ENCODE measurements around the gene TNFRSF12A. TPM values are rescaled to one million over a fixed set of nuclear protein-coding genes. Genes with fewer than 3 reads are reported as not detected.
A peak's percentile ranks its signal among the peaks of the same experiment; 100 is the strongest.

TNFRSF12A gene
- total RNA-seq, 1 experiment from 2014 or later, result 156 TPM

- CTCF ChIA-PET, result no interaction called here
- ATAC-seq (no peak), DNase-seq (ENCODE audit: low read depth, low spot score) (no peak)
- no peak overlapping the region for H3K4me3 ChIP-seq (ENCODE audit: low read depth in 2 of 2, low read length in 2 of 2)
- POLR2A ChIA-PET, result no interaction called here
- no peaks in the 10 kb centered on the region for H3K27me3 ChIP-seq (ENCODE audit: control insufficient read depth, insufficient read depth, low read length)
- H3K36me3 ChIP-seq (ENCODE audit: control insufficient read depth, insufficient read depth, low read length), result peaks cover 2% of the 10 kb centered on the region; the same call in 1 of the 2 replicates
- intact Hi-C loops (cut with micrococcal nuclease; ENCODE audit: unreplicated experiment) (no loop called here), in situ Hi-C loops (cut with HindIII; ENCODE audit: low pct_unique_long_range_greater_than_20kb, low sequenced_read_pairs) (no loop called here)
- H3K27ac ChIP-seq (ENCODE audit: low read length), result peak overlapping the region; percentile 59
- H3K9me3 ChIP-seq (ENCODE audit: control insufficient read depth, insufficient read depth, low read depth, low read length), result no peaks in the 10 kb centered on the region
- TF ChIP-seq REST (IDR thresholded peaks at IDR 0.05; ENCODE audit: insufficient read depth in 1 of 2, low read depth in 2 of 2, low read length in 1 of 2) (no peak), POLR2AphosphoS5 (IDR thresholded peaks at IDR 0.05; ENCODE audit: low read depth, low read length) (no peak), TCF7L2 (IDR thresholded peaks at IDR 0.05; ENCODE audit: low read depth, low read length) (no peak), CTCF (IDR thresholded peaks at IDR 0.05) (no peak), SIN3A (IDR thresholded peaks at IDR 0.05; ENCODE audit: borderline replicate concordance, insufficient read depth, low read depth, low read length) (no peak)
- H3K4me1 ChIP-seq (ENCODE audit: control insufficient read depth, insufficient read depth, low read length), result peaks cover 53% of the 10 kb centered on the region
- no TSS peak for BruUV-seq (replicated peaks)
Measured at GRCh38 chr16:2977440-2977839, 42.7 kb upstream of the TNFRSF12A start.

DNA sequence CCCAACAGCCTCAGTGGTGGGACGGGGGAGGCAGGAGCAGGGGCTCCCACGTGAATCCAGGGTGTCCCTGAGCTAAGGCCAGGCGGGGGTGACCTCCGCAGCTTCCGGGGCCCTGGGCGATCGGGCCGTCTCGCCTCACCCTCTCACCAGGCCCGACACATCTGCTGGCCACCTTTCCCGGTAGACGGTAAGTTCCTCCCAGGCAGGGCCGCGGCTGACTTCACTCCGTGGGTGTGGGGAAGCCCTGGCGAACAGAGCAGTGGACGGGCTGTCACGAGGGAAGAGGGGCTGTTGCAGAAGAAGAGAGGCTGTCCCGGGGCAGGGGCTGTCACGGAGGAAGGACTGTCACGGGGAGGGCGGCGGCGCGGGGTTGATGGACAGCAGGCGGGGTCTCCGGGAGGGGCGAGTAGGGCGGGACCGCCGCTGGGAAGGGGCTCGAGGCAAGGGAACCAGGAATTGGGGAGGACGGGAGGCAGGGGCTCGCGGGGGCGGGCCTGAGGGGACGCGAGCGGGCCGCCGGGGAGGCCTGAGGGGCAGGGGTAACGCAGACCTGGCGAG, 40.4 kb upstream of the TNFRSF12A start:
- Histone ChIP-seq H3K27me3 (ENCODE audit: control insufficient read depth, insufficient read depth, low read length) (no peaks in the 10 kb centered on the region), H3K27ac (ENCODE audit: low read length) (peak overlapping the region; percentile 96), H3K4me3 (ENCODE audit: low read depth in 2 of 2, low read length in 2 of 2) (peak overlapping the region; percentile 70 to 71), H3K4me1 (ENCODE audit: control insufficient read depth, insufficient read depth, low read length) (peaks cover 36% of the 10 kb centered on the region), H3K36me3 (ENCODE audit: control insufficient read depth, insufficient read depth, low read length) (peaks cover 2% of the 10 kb centered on the region; the same call in 1 of the 2 replicates), H3K9me3 (ENCODE audit: control insufficient read depth, insufficient read depth, low read depth, low read length) (no peaks in the 10 kb centered on the region)
- ChIA-PET CTCF (no interaction called here), POLR2A (no interaction called here)
- BruUV-seq (replicated peaks), result TSS peak; percentile 73
- TF ChIP-seq SIN3A (IDR thresholded peaks at IDR 0.05; ENCODE audit: borderline replicate concordance, insufficient read depth, low read depth, low read length) (no peak), CTCF (IDR thresholded peaks at IDR 0.05) (no peak), REST (IDR thresholded peaks at IDR 0.05; ENCODE audit: insufficient read depth in 1 of 2, low read depth in 2 of 2, low read length in 1 of 2) (no peak), TCF7L2 (IDR thresholded peaks at IDR 0.05; ENCODE audit: low read depth, low read length) (no peak)
- no peak for DNase-seq (ENCODE audit: low read depth, low spot score)
- in situ Hi-C loops (cut with HindIII; ENCODE audit: low pct_unique_long_range_greater_than_20kb, low sequenced_read_pairs) (no loop called here), intact Hi-C loops (cut with micrococcal nuclease; ENCODE audit: unreplicated experiment) (no loop called here)
- peak; percentile 27 for ATAC-seq
